ENCODE data around the gene NDUFB10. TPM values are rescaled to one million over a fixed set of nuclear protein-coding genes. Genes with fewer than 3 reads are reported as not detected.

The NDUFB10 gene
- total and polyA plus RNA-seq, 8 donors = 28.6 to 285 (median 92.9) TPM

- Histone ChIP-seq H3K27ac (no peak overlapping the region), H3K9me3 (no peaks in the 10 kb centered on the region), H3K4me3 (no peak overlapping the region), H3K4me1 (peaks cover 9 to 20% (median 16%) of the 10 kb centered on the region in 4 donors), H3K36me3 (no peaks in the 10 kb centered on the region), H3K27me3 (no peaks in the 10 kb centered on the region)
- TF ChIP-seq POLR2AphosphoS5 (IDR thresholded peaks at IDR 0.05) (no peak), CTCF (IDR thresholded peaks at IDR 0.05) (no peak), POLR2A (IDR thresholded peaks at IDR 0.05) (no peak), EP300 (IDR thresholded peaks at IDR 0.05) (no peak)
- DNase-seq = no peak
- intact Hi-C loops (cut with DNase I; ENCODE audit: low total_unique reads) = no loop called here
- 77 to 86% (median 85%) methylated on average over 18 to 38 of the region's 38 CpGs for WGBS, 5 donors
Observed at GRCh38 chr16:1946495-1947368, 12.6 kb upstream of the NDUFB10 start.

DNA sequence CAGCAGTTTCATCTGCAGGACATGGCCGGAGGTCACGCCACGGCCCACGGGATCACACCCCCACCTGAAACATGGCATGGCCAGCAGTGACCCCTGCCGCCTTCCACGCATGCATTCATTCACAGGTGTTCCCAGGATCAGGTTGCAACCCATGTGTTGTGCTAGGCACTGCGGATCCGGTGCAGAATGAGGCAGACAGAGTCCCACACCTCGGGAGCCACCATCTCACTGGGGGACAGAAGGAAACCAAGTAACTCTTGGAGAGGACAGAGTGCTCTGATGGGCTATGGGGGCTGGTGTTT, 12.0 kb upstream of the NDUFB10 start:
- WGBS, 5 donors = 80 to 92% (median 88%) methylated on average over 4 to 9 of the region's 9 CpGs
- Histone ChIP-seq H3K9me3 (no peaks in the 10 kb centered on the region), H3K27ac (no peak overlapping the region), H3K4me3 (no peak overlapping the region), H3K4me1 (peaks cover 3 to 14% (median 10%) of the 10 kb centered on the region in 4 donors), H3K36me3 (no peaks in the 10 kb centered on the region), H3K27me3 (no peaks in the 10 kb centered on the region)
- DNase-seq = no peak
- intact Hi-C loops (cut with DNase I; ENCODE audit: low total_unique reads) = no loop called here
- no peak for TF ChIP-seq POLR2A (IDR thresholded peaks at IDR 0.05)
- TF ChIP-seq EP300 (IDR thresholded peaks at IDR 0.05) = no peak
- no peak for TF ChIP-seq CTCF (IDR thresholded peaks at IDR 0.05)
- TF ChIP-seq POLR2AphosphoS5 (IDR thresholded peaks at IDR 0.05) = no peak

DNA sequence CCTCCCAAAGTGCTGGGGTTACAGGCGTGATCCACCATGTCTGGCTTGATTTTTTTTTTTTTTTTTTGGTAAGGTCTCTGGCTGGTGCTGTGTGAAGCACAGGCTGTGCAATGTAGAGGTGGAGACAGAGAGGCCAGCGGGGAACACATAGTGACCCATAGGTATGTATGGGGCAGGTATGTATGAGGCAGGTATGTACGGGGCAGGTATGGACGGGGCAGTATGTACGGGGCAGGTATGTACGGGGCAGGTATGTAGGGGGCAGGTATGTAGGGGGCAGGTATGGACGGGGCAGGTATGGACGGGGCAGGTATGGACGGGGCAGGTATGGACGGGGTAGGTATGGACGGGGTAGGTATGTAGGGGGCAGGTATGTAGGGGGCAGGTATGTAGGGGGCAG, 9.8 kb upstream of the NDUFB10 start:
- no peak overlapping the region for H3K27ac ChIP-seq
- TF ChIP-seq POLR2A (IDR thresholded peaks at IDR 0.05) (no peak), POLR2AphosphoS5 (IDR thresholded peaks at IDR 0.05) (no peak), EP300 (IDR thresholded peaks at IDR 0.05) (no peak), CTCF (IDR thresholded peaks at IDR 0.05) (no peak)
- no peak overlapping the region for H3K4me3 ChIP-seq
- H3K36me3 ChIP-seq = no peaks in the 10 kb centered on the region
- H3K27me3 ChIP-seq = no peaks in the 10 kb centered on the region
- 88 to 96% (median 93%) methylated on average over 10 to 11 of the region's 11 CpGs for WGBS, 5 donors
- no peaks in the 10 kb centered on the region for H3K9me3 ChIP-seq
- peaks cover 0 to 4% (median 0%) of the 10 kb centered on the region in 4 donors for H3K4me1 ChIP-seq
- intact Hi-C loops (cut with DNase I; ENCODE audit: low total_unique reads) = no loop called here
- DNase-seq = no peak

GRCh38 chr16:1950047-1950446, 9.3 kb upstream of the NDUFB10 start:
- WGBS, 5 donors = 34 to 55% (median 48%) methylated on average over 4 to 7 of the region's 7 CpGs
- Histone ChIP-seq H3K27me3 (no peaks in the 10 kb centered on the region), H3K27ac (no peak overlapping the region), H3K4me3 (no peak overlapping the region), H3K9me3 (no peaks in the 10 kb centered on the region), H3K36me3 (no peaks in the 10 kb centered on the region), H3K4me1 (peaks cover 0 to 5% (median 0%) of the 10 kb centered on the region in 4 donors)
- no peak for DNase-seq
- TF ChIP-seq CTCF (IDR thresholded peaks at IDR 0.05) = no peak
- intact Hi-C loops (cut with DNase I; ENCODE audit: low total_unique reads) = no loop called here
